Stomach (tissue), 4 donors: ENCODE measurements around the gene NFIC.

ENCODE experiments used
- CTCF ChIP-seq, 7 experiments: fragments of 450-650 bp in 4 of 7; fragments of 200-600 bp in 3 of 7; sonication (generic) in 3 of 7; IDR thresholded peaks; one replicate each; pipeline ENCODE4 v1.5.1; 2016 to 2019; ENCODE audit warnings: antibody characterized with exemption in 7 of 7, control low read depth in 2 of 7, mild to moderate bottlenecking in 1 of 7
- POLR2A ChIP-seq, 4 donors: fragments of 450-650 bp; IDR thresholded peaks; one replicate each; pipeline ENCODE4 v1.6.1; 2016; ENCODE audit warnings: antibody characterized with exemption in 4 of 4, control low read depth in 2 of 4, mild to moderate bottlenecking in 1 of 4, moderate library complexity in 1 of 4
- POLR2AphosphoS5 ChIP-seq, 3 donors: sonication (generic); formaldehyde crosslinking; IDR thresholded peaks; one replicate each; pipeline ENCODE4 v1.6.1; 2016; ENCODE audit warnings: antibody characterized with exemption in 3 of 3

- TF ChIP-seq POLR2A (IDR thresholded peaks at IDR 0.05) (no peak), CTCF (IDR thresholded peaks at IDR 0.05) (no peak), POLR2AphosphoS5 (IDR thresholded peaks at IDR 0.05) (peak; percentile 67 to 89 (median 85))
Measured at GRCh38 chr19:3404324-3405260, 38.2 kb downstream of the NFIC start.
